ENCODE measurements around the gene GNAT1. TPM values are rescaled to one million over a fixed set of nuclear protein-coding genes. Genes with fewer than 3 reads are reported as not detected.
A peak's percentile ranks its signal among the peaks of the same experiment; 100 is the strongest.

GNAT1 gene
- polyA plus RNA-seq, 2 of the 4 experiments (the other 2 are of a cell fraction) = not detected

DNA sequence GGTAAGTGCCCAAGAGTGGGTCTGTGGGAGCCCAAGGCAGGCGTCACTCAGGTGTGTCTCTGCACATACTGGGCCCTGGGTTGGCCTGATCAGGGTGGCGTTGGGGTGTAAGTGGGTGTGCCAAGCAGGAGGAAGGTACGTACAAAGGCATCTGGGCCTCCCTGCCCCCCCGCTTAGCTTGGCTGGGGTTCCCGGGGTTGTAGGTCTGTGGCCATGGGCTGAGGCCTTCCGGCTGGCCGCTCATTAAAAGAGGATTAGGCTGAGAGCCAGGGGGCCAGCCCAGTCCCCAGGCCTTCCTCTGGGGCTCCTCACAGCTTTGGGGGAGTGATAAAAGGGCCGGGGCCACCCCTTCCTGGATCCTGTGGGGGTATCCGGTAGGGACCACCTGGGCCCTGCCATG, 23.0 kb upstream of the GNAT1 start:
- ChIA-PET CTCF (interaction anchor here (1.0 to 5.5 kb wide), 2 partner anchors 23 to 40 kb away, joined by 3 to 53 read pairs; partner anchors contain the start of gene GNAT1), POLR2A (no interaction called here)
- WGBS (ENCODE audit: missing lambda C conversion rate) = 82% methylated on average over 9 of the region's 9 CpGs
- no peak for FAIRE-seq
- no peak overlapping the region for H3K4me3 ChIP-seq
- no peak for DNase-seq (ENCODE audit: low read depth in 1 of 2, low spot score in 1 of 2)
- no peak overlapping the region for H3K4me2 ChIP-seq
- no peak for TF ChIP-seq NFE2L2 (conservative IDR thresholded peaks at IDR 0.05; ENCODE audit: low read length)
- TF ChIP-seq, protein P1, sequence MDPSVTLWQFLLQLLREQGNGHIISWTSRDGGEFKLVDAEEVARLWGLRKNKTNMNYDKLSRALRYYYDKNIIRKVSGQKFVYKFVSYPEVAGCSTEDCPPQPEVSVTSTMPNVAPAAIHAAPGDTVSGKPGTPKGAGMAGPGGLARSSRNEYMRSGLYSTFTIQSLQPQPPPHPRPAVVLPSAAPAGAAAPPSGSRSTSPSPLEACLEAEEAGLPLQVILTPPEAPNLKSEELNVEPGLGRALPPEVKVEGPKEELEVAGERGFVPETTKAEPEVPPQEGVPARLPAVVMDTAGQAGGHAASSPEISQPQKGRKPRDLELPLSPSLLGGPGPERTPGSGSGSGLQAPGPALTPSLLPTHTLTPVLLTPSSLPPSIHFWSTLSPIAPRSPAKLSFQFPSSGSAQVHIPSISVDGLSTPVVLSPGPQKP (IDR thresholded peaks at IDR 0.05; ENCODE audit: low read depth, low read length) = no peak
- H3K27ac ChIP-seq = peak overlapping the region in 1 of 2 experiments; percentile 94; a peak in 2 of 6 replicates
- no peaks in the 10 kb centered on the region for H3K9me3 ChIP-seq
- peaks cover 92% of the 10 kb centered on the region for H3K4me1 ChIP-seq
- no peak for ATAC-seq

DNA sequence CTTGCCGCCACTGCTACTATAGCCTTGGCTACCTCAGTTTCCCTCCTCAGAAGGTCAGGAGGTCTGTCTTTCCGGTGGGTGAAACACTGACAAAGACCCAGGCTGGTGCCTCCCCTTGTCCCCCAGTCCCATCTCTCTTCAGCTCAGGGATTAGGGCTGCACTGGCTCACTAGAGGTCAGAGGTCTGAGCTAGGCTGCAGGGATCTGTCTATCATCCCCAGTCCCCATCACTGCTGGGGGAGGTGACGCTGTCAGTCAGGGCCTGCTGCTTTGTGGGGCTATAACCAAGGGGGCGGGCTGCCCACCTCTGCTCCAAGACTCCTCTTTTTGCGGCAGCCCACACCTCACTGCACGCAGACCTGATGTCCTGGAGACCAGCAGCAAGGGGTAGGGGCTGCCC, 22.6 kb upstream of the GNAT1 start:
- peak overlapping the region in 1 of 2 experiments; percentile 94; a peak in 3 of 6 replicates for H3K27ac ChIP-seq
- no peak for ATAC-seq
- DNase-seq (ENCODE audit: low read depth in 1 of 2, low spot score in 1 of 2) = no peak
- 100% methylated on average over 5 of the region's 6 CpGs for WGBS (ENCODE audit: missing lambda C conversion rate)
- ChIA-PET CTCF (interaction anchor here (1.0 to 5.5 kb wide), 2 partner anchors 22 to 41 kb away, joined by 3 to 53 read pairs; partner anchors contain the start of gene GNAT1), POLR2A (no interaction called here)
- peaks cover 88% of the 10 kb centered on the region for H3K4me1 ChIP-seq
- H3K4me2 ChIP-seq = no peak overlapping the region
- H3K9me3 ChIP-seq = no peaks in the 10 kb centered on the region
- H3K4me3 ChIP-seq = no peak overlapping the region
- no peak for FAIRE-seq
- TF ChIP-seq TP53 (CRISPR knock-in tag; IDR thresholded peaks at IDR 0.05) = no peak
- TF ChIP-seq, protein P2, sequence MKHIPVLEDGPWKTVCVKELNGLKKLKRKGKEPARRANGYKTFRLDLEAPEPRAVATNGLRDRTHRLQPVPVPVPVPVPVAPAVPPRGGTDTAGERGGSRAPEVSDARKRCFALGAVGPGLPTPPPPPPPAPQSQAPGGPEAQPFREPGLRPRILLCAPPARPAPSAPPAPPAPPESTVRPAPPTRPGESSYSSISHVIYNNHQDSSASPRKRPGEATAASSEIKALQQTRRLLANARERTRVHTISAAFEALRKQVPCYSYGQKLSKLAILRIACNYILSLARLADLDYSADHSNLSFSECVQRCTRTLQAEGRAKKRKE (CRISPR knock-in tag; IDR thresholded peaks at IDR 0.05; ENCODE audit: low read depth) = no peak
- TF ChIP-seq GATA3 (IDR thresholded peaks at IDR 0.05; ENCODE audit: borderline replicate concordance) = no peak
- TF ChIP-seq ZFP36 (IDR thresholded peaks at IDR 0.05; ENCODE audit: borderline replicate concordance, partially characterized antibody) = no peak
- TF ChIP-seq, protein P3, sequence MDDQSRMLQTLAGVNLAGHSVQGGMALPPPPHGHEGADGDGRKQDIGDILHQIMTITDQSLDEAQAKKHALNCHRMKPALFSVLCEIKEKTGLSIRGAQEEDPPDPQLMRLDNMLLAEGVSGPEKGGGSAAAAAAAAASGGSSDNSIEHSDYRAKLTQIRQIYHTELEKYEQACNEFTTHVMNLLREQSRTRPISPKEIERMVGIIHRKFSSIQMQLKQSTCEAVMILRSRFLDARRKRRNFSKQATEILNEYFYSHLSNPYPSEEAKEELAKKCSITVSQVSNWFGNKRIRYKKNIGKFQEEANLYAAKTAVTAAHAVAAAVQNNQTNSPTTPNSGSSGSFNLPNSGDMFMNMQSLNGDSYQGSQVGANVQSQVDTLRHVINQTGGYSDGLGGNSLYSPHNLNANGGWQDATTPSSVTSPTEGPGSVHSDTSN (IDR thresholded peaks at IDR 0.05) = no peak
- TF ChIP-seq, protein P1 (IDR thresholded peaks at IDR 0.05; ENCODE audit: low read depth, low read length) = no peak
- TF ChIP-seq, protein P4, sequence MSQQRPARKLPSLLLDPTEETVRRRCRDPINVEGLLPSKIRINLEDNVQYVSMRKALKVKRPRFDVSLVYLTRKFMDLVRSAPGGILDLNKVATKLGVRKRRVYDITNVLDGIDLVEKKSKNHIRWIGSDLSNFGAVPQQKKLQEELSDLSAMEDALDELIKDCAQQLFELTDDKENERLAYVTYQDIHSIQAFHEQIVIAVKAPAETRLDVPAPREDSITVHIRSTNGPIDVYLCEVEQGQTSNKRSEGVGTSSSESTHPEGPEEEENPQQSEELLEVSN (IDR thresholded peaks at IDR 0.05; ENCODE audit: borderline replicate concordance, low read depth) = no peak
- TF ChIP-seq RCOR1 (IDR thresholded peaks at IDR 0.05; ENCODE audit: low read depth, low read length) = no peak
- no peak for TF ChIP-seq HEYL (CRISPR knock-in tag; IDR thresholded peaks at IDR 0.05)
- TF ChIP-seq, protein P5, sequence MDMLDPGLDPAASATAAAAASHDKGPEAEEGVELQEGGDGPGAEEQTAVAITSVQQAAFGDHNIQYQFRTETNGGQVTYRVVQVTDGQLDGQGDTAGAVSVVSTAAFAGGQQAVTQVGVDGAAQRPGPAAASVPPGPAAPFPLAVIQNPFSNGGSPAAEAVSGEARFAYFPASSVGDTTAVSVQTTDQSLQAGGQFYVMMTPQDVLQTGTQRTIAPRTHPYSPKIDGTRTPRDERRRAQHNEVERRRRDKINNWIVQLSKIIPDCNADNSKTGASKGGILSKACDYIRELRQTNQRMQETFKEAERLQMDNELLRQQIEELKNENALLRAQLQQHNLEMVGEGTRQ (IDR thresholded peaks at IDR 0.05) = no peak

DNA sequence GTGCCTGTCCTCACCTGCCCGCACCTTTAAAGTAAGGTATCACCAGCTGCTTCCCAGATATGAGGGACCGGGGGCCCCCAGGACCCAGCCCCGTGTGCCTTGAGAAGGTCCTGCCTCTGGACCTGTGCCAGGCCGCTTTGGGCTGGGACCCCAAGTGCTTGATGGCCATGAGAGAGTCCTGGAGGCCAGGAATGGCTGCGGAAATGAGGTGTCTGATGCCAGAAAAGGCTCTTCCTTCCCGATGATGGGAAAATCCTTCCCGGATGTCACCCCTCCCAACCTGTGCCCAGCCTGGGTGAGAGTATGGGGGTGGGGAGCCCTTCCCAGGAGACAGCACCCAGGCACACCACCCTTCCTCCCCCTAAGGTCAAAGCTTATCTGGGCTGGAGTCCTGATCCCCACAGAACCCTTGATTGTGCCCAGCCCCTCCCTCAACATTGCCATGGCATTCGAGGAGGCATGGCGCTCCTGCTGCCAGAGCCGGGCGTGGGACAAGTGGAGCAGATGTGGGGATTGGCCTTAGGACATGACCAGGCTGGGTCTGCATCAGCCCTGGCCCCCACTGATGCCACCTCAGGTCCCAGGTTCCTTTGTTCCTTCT, 22.1 kb upstream of the GNAT1 start:
- POLR2A ChIA-PET = no interaction called here
- ATAC-seq (no peak), FAIRE-seq (no peak), DNase-seq (ENCODE audit: low read depth in 1 of 2, low spot score in 1 of 2) (no peak)
- TF ChIP-seq NR3C1 (IDR thresholded peaks at IDR 0.05) = no peak
- TF ChIP-seq HOXB13 (CRISPR knock-in tag; IDR thresholded peaks at IDR 0.05; ENCODE audit: low read depth) = no peak
- no peak for TF ChIP-seq ZNF302 (CRISPR knock-in tag; IDR thresholded peaks at IDR 0.05)
- TF ChIP-seq, protein P6, sequence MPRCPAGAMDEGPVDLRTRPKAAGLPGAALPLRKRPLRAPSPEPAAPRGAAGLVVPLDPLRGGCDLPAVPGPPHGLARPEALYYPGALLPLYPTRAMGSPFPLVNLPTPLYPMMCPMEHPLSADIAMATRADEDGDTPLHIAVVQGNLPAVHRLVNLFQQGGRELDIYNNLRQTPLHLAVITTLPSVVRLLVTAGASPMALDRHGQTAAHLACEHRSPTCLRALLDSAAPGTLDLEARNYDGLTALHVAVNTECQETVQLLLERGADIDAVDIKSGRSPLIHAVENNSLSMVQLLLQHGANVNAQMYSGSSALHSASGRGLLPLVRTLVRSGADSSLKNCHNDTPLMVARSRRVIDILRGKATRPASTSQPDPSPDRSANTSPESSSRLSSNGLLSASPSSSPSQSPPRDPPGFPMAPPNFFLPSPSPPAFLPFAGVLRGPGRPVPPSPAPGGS (IDR thresholded peaks at IDR 0.05) = no peak
- TF ChIP-seq POLR2A (IDR thresholded peaks at IDR 0.05; ENCODE audit: low read length) = no peak
- TF ChIP-seq HOXB5 (CRISPR knock-in tag; IDR thresholded peaks at IDR 0.05) = no peak
- TF ChIP-seq CHD4 (IDR thresholded peaks at IDR 0.05; ENCODE audit: borderline replicate concordance) = no peak
- TF ChIP-seq, protein P7, sequence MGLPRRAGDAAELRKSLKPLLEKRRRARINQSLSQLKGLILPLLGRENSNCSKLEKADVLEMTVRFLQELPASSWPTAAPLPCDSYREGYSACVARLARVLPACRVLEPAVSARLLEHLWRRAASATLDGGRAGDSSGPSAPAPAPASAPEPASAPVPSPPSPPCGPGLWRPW (IDR thresholded peaks at IDR 0.05) = no peak
- TF ChIP-seq ZFP36 (IDR thresholded peaks at IDR 0.05; ENCODE audit: borderline replicate concordance, partially characterized antibody) = no peak
- TF ChIP-seq EHF (CRISPR knock-in tag; IDR thresholded peaks at IDR 0.05) = no peak
- TF ChIP-seq CBX8 (IDR thresholded peaks at IDR 0.05) = no peak
- TF ChIP-seq SMC3 (IDR thresholded peaks at IDR 0.05) = no peak
- TF ChIP-seq, protein P8, sequence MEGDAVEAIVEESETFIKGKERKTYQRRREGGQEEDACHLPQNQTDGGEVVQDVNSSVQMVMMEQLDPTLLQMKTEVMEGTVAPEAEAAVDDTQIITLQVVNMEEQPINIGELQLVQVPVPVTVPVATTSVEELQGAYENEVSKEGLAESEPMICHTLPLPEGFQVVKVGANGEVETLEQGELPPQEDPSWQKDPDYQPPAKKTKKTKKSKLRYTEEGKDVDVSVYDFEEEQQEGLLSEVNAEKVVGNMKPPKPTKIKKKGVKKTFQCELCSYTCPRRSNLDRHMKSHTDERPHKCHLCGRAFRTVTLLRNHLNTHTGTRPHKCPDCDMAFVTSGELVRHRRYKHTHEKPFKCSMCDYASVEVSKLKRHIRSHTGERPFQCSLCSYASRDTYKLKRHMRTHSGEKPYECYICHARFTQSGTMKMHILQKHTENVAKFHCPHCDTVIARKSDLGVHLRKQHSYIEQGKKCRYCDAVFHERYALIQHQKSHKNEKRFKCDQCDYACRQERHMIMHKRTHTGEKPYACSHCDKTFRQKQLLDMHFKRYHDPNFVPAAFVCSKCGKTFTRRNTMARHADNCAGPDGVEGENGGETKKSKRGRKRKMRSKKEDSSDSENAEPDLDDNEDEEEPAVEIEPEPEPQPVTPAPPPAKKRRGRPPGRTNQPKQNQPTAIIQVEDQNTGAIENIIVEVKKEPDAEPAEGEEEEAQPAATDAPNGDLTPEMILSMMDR (IDR thresholded peaks at IDR 0.05) = no peak
- no peak for TF ChIP-seq TP53 (CRISPR knock-in tag; IDR thresholded peaks at IDR 0.05)
- TF ChIP-seq BHLHE40 (IDR thresholded peaks at IDR 0.05; ENCODE audit: low read depth, low read length) = no peak
- CTCF ChIA-PET = interaction anchor here (1.1 to 5.5 kb wide), 2 partner anchors 22 to 102 kb away, joined by 3 to 53 read pairs; partner anchors contain the start of gene GNAT1
- peak overlapping the region; percentile 68 to 94; a peak in 4 of 6 replicates for H3K27ac ChIP-seq
- no peaks in the 10 kb centered on the region for H3K9me3 ChIP-seq
- 0 out of 3 replicates have a peak overlapping the region, but pooled peaks have one; percentile 23 for H3K4me2 ChIP-seq
- WGBS (ENCODE audit: missing lambda C conversion rate) = 77% methylated on average over 7 of the region's 11 CpGs
- H3K4me3 ChIP-seq = no peak overlapping the region
- H3K4me1 ChIP-seq = peaks cover 82% of the 10 kb centered on the region
